T-helper 1 cell (primary cell): Measurements from ENCODE around the gene LCE1F.
A peak's percentile ranks its signal among the peaks of the same experiment; 100 is the strongest.

ENCODE experiments used
- DNase-seq, 5 donors: peaks; one replicate each; pipeline ENCODE4 v3.0.0-alpha.2; 2012 to 2020
- total RNA-seq, 4 donors: gene quantifications; one replicate each; lab custom pipeline; 2026; lab: John Stamatoyannopoulos, UW

The LCE1F gene, protein sequence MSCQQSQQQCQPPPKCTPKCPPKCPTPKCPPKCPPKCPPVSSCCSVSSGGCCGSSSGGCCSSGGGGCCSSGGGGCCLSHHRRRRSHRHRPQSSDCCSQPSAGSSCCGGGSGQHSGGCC
- 0 reads per million in 4 donors for total RNA-seq

- DNase-seq: no peak
Measured at GRCh38 chr1:152774875-152775274, at the start of gene LCE1F. Gene LCE1F (plus strand): TSS chr1:152775140. CDS start chr1:152776372, 1,232 bp downstream.

DNA sequence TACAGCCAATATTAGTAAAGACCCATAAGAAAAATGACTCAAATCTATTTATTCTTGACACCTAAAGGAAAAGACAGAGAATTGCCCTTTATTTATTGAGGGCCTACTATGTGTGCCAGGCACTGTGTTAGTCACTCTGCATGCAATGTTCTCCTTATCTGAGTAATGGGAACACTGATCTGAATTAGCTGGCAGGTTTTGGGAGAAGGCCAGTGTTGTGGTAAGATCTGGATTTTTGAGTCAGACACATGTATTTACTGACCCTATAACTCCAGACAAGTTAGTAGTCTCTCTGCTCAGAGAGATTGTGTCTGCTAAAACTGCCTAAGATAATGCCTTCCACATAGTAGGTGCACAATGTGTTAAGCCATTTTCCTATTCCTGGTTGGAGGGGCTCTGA lies 49.7 kb upstream of the LCE1F start:
- DNase-seq: no peak

DNA sequence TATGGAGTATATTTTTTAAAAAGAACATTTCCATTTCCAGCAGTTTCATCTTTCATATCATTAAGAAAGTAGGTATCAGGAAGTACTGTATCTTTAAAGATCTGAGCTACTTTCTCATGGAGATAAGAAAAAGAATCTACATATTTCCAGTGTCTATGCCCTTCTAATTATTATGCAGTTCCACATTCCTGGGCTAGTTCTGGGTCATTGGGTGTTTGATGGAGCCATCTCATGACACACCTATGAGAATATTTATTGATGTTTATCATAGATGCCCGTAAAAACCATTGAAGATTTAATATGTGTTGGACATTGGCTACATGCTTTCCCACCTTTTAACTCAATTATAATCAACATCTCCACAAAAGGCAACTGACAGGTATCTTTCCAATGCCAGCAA lies 46.0 kb upstream of the LCE1F start:
- no peak for DNase-seq

DNA sequence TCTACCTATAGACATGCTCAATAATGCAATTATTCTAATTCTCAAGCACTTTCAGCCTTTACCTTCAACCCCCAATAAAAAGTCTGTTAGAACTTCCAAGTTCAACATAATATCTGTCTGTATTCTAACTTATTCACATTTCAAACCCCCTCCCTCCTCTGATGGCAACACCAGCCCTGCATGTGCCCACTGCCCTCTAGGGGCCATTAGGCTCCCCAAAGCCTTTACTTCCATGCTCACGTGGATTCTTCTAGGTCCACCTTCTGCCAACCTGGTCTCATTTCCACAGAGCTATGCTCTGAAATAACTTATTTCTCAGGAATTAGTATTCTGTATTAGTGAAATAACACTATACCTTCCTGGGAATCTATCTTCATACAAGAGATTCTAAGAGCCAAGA lies 39.3 kb upstream of the LCE1F start:
- no peak for DNase-seq

DNA sequence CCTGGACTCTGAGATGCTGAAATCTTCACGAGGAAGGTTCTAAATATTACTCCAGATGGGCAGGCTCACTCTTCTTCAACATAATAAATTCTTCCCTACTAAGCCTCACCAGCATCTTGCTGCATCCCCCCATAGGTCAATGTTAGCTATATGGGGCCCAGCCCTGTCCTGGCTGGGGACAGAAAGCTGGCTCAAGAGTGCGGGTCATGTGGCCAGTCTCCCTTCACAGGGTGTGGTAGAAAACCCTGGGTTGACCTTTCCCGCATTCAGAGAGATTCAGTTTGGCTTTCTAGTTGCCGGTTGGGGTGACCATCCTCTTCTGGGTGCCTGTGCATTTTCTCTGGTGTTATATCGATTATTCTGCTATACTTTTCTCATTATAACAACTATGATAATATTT lies 36.9 kb upstream of the LCE1F start:
- no peak for DNase-seq

GRCh38 chr1:152739841-152740240 lies 35.1 kb upstream of the LCE1F start:
- DNase-seq: no peak

GRCh38 chr1:152741656-152742055 lies 33.3 kb upstream of the LCE1F start:
- DNase-seq: no peak

DNA sequence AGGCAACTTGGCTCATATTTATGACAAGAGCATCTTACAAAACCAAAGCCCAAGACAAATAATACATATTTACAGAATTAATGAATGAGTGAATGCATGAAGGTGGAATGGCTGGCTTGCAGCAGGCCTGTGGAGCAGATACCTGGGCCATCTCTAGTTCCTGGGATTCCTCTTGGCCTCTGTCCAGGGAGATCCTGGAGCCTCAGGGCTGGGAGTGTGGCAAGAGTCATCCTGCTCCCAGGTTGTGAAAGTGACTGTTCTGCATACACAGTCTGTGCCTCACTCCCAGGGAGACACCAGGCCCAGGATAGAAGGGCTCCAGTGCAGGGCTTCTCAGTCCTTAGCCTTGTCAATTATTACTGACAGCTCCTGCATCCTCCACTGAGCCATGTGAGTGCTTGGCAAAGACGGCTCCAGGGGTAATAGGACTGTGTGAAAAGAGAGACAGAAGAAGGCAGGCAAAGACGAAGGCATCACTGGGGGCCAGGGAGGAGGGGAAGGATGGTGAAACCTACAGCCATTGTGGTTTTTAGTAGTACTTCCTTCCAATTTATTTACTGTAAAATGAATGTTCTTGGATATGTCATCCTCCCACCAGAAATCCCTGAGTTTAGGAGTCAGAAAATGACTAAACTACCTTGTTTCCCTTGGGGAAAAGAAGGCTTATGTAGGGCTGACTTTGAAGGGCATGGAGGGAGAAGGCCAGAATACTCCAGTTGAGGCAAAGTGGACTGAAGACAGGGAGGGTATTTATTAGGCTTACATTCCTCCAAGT lies 31.4 kb upstream of the LCE1F start:
- no peak for DNase-seq

DNA sequence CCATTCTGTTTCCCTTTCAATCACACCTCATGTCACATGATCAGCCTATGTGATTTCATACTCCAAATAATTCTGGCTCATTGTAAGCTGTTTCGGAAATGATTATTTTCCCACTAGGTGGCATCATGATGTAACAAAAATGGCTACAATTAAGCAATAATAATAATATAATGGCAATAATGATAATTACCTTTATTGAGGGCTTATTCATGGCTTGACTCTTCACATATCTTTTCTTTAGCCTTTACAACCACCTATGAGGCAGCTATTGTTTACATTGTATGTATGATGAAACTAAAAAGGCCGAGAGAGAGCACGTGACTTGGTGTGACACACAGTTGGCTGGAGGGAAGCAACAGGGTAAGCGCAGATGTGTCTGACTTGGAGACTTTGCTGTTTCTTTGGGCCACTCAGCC lies 29.6 kb upstream of the LCE1F start:
- no peak for DNase-seq

DNA sequence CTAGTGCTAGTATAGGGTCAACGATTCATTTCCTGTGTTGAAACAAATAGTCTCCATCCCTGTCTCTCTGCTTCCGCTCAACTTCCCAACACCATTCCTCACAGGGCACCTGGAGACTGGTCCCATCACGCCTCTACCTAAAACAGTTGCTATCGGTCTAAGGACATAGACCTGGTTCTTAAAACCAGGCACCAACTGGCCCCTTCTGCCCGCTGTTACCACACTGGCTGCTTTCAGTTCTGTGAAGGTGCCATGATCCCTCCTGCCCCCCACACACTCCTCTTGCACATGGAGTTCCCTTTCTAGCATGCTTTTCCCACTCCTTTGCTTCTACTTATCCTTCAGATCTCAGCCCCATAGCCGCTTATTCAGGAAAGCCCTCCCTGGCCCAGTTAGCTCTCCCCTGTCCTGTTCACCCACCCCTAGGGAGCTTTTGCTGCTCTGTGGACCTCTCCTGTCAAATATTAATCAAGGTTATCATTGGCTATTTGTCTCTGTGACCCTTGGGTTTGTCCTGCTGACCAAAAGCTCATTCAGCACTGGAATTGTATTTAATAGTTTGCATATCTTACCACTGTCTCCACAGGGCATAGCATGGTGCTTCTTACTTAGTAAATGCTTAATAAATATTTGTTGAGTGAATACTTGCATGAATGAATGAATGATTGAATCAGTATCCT lies 29.0 kb upstream of the LCE1F start:
- no peak for DNase-seq

DNA sequence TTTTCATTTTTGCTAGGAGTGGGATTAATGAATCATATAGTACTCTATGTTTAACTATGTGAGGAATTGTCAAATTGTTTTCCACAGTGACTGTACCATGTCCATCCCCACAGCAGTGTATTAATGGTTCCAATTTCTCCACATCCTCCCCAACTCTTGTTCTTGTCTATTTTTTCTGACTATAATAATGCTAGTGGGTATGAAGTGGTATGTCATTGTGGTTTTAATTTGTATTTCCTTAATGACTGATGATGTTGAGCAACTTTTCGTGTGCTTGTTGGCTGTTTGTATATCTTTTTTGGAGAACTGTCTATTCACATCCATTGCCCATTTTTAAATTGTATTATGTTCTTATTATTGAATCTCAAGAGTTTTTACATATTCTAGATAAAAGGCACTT lies 27.1 kb upstream of the LCE1F start:
- DNase-seq: no peak

DNA sequence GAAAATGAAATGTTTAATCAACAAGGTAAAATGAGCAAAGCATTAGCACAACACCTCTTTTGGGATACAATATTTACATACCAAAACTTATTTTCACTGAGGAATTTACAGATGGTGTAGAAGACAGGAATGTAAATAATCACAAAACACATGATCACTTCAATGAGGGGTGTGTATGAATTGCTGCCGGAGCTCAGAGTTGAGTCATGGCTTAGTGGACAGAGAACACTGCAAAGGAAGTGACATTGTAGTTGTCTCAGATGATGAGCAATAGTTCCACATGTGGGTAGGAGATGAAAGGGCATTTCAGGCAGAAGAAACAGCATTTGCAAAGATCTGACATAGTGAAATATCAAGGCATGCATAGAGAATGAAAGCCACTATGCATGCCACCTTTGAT lies 22.7 kb upstream of the LCE1F start:
- DNase-seq: peak in 1 of 5 donors; percentile 2

DNA sequence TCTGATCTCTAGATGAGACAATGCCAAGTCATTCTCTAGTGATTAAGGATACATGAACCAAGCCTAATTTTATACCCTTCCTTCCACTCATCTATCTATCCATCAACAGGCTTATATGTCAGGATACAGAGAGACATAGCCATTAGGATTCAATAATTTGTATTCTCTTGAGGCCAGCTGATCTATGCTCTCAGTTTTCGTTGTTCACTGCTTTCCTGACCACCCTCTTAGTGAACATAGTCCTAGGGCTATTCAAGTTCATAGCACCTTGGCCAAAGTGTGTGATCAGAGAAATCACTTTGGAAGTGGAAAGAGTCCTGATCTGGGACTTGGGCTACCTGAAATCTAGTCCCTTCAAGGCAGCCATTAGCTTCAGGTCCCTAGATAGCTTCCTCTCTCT lies 21.4 kb upstream of the LCE1F start:
- no peak for DNase-seq

DNA sequence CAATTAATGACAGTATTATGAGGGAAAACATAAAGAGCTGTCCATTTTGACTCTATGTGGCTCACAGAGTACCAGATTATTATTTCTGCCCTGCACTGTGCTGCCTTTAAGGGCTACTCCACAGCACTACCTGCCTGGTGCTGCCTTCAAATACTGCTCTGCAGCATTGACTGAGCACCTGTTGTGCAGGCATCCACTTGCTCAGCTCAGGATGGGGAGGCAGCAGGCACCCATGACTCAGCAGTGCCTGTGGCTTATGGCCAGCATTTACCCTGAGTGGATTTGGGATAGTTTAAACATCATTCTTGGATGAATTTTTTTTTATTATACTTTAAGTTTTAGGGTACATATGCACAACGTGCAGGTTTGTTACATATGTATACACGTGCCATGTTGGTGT lies 18.1 kb upstream of the LCE1F start:
- no peak for DNase-seq

- DNase-seq: no peak
Measured at GRCh38 chr1:152757747-152758146, 17.2 kb upstream of the LCE1F start, which contains the start of gene KPRP. Gene KPRP (plus strand): TSS chr1:152758025. CDS start chr1:152759589, 1,564 bp downstream.

GRCh38 chr1:152758636-152759035 lies 16.3 kb upstream of the LCE1F start:
- no peak for DNase-seq

DNA sequence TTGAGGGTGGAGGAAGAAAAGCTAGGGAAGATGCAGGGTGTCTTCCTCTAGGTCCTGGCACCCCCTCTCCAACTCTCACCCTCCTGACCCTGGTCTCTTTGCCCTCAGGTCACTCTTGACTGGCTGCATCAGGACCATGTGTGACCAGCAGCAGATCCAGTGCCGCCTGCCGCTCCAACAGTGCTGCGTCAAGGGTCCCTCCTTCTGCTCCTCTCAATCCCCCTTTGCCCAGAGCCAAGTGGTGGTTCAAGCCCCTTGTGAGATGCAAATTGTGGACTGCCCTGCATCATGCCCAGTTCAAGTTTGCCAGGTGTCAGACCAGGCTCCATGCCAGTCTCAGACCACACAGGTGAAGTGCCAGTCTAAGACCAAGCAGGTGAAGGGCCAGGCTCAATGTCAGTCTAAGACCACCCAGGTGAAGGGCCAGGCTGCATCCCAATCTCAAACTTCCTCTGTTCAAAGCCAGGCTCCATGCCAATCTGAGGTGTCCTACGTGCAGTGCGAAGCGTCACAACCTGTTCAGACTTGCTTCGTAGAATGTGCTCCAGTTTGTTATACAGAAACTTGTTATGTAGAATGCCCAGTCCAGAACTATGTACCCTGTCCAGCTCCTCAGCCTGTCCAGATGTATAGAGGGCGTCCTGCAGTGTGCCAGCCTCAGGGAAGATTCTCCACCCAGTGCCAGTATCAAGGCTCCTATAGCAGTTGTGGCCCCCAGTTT lies 15.3 kb upstream of the LCE1F start:
- no peak for DNase-seq

GRCh38 chr1:152760551-152761190 lies 14.3 kb upstream of the LCE1F start:
- no peak for DNase-seq

DNA sequence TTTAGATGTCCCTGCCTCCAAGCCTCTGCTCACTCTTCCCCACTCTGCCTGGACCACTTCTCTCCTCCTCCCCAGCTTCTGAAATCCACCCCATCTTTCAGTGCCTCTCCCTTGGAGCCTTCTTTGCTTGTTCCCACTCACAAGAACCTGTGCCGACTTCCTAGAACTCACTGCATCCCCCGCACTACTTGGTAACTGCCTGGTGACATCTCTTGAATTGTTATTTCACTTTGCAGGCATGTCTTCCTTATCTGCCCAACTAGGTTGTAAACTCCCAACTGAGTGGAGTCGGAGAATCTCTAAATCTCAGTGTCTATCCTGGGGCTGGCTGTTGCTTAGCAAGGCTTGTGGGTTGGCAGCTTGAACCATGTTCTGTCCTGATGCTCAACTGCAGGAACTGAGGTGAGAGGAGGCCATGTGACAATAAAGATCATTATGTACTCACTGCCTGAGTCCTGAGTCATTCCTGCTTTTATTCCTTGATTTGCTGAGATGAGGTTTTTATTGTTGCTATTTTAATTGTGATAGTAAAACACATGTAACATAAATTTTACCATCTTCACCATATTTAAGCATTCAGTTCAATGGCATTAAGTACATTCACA lies 13.2 kb upstream of the LCE1F start:
- no peak for DNase-seq

GRCh38 chr1:152768847-152769533 lies 6.0 kb upstream of the LCE1F start:
- DNase-seq: no peak

- no peak for DNase-seq
Measured at GRCh38 chr1:152770411-152770810, 4.5 kb upstream of the LCE1F start.

GRCh38 chr1:152776361-152776760 lies 1.4 kb downstream of the LCE1F start:
- DNase-seq: no peak
